T-helper 17 cell (primary cell): Measurements from ENCODE around the gene FAM151B. TPM values are rescaled to one million over a fixed set of nuclear protein-coding genes. Genes with fewer than 3 reads are reported as not detected.
A peak's percentile ranks its signal among the peaks of the same experiment; 100 is the strongest.
"Not testable (repeated sequence)": the region's sequence is repeated elsewhere in the genome, so short reads cannot be mapped to it uniquely, and the experiment has no call there.

Experiments used
- ATAC-seq: fragments of 150-1000 bp; cut with Tn5 transposase; 2 replicates; pipeline ENCODE4 v1.10.0; 2021; ENCODE audit warnings: mild to moderate bottlenecking, moderate library complexity
- DNase-seq, 3 donors: peaks; one replicate each; pipeline versions ENCODE4 v3.0.0 to v3.0.0-alpha.2; 2020 to 2021
- H3K9me3 ChIP-seq: one replicate; pipeline ENCODE4 v1.7.0; 2013; ENCODE audit warnings: low read length, mild to moderate bottlenecking; ENCODE audit not compliant: control insufficient read depth, poor library complexity, severe bottlenecking
- H3K27ac Mint-ChIP-seq: one replicate; pipeline ENCODE4 v1.8.0; 2022; ENCODE audit warnings: mild to moderate bottlenecking, moderate library complexity, mixed read lengths
- H3K27me3 Mint-ChIP-seq: one replicate; pipeline ENCODE4 v1.8.0; 2022; ENCODE audit warnings: mixed read lengths
- H3K36me3 Mint-ChIP-seq: one replicate; pipeline ENCODE4 v1.8.0; 2022; ENCODE audit warnings: low read depth, mixed read lengths
- H3K4me1 Mint-ChIP-seq: one replicate; pipeline ENCODE4 v1.8.0; 2022; ENCODE audit warnings: mild to moderate bottlenecking, mixed read lengths
- H3K4me3 Mint-ChIP-seq: one replicate; pipeline ENCODE4 v1.8.0; 2022; ENCODE audit warnings: mild to moderate bottlenecking, moderate library complexity, mixed read lengths
- total RNA-seq, 4 donors: library from RNA in 2 of 4; stranded (reverse) in 2 of 4; gene quantifications; one replicate each; pipeline ENCODE4 v1.2.3 and lab custom pipeline; 2022 to 2026

Gene FAM151B
- total RNA-seq, 2 donors from 2014 or later, result 0.32 TPM; not detected in 1

- Mint-ChIP-seq H3K27ac (no peak overlapping the region), H3K4me3 (no peak overlapping the region), H3K36me3 (no peaks in the 10 kb centered on the region), H3K4me1 (peaks cover 2% of the 10 kb centered on the region), H3K27me3 (no peaks in the 10 kb centered on the region)
- H3K9me3 ChIP-seq, result no peaks in the 10 kb centered on the region
- ATAC-seq (peak; percentile 73), DNase-seq (no peak)
These were observed 6.6 kb upstream of the FAM151B start for GRCh38 chr5:80481019-80481893.

GRCh38 chr5:80482578-80482977 is 5.3 kb upstream of the FAM151B start:
- ATAC-seq (no peak), DNase-seq (no peak)
- Mint-ChIP-seq H3K27ac (no peak overlapping the region), H3K4me1 (peaks cover 10% of the 10 kb centered on the region), H3K27me3 (peaks cover 9% of the 10 kb centered on the region), H3K4me3 (no peak overlapping the region), H3K36me3 (no peaks in the 10 kb centered on the region)
- H3K9me3 ChIP-seq, result no peaks in the 10 kb centered on the region

- peaks cover 9% of the 10 kb centered on the region for H3K27me3 Mint-ChIP-seq
- DNase-seq (no peak), ATAC-seq (no peak)
- H3K9me3 ChIP-seq, result no peaks in the 10 kb centered on the region
- no peak overlapping the region for H3K4me3 Mint-ChIP-seq
- no peaks in the 10 kb centered on the region for H3K36me3 Mint-ChIP-seq
- H3K4me1 Mint-ChIP-seq, result peaks cover 17% of the 10 kb centered on the region
- H3K27ac Mint-ChIP-seq, result no peak overlapping the region
These were observed 4.2 kb upstream of the FAM151B start for GRCh38 chr5:80483636-80484232.

- Mint-ChIP-seq H3K27ac (no peak overlapping the region), H3K4me3 (peak overlapping the region; percentile 84), H3K36me3 (no peaks in the 10 kb centered on the region), H3K27me3 (peaks cover 9% of the 10 kb centered on the region), H3K4me1 (peaks cover 15% of the 10 kb centered on the region)
- no peak for DNase-seq
- H3K9me3 ChIP-seq, result no peaks in the 10 kb centered on the region
- ATAC-seq, result no peak
These were observed 464 bp upstream of the FAM151B start for GRCh38 chr5:80487444-80487828.

GRCh38 chr5:80491296-80491695 is 3.4 kb downstream of the FAM151B start:
- DNase-seq (no peak), ATAC-seq (no peak)
- Mint-ChIP-seq H3K27ac (no peak overlapping the region), H3K27me3 (peaks cover 10% of the 10 kb centered on the region), H3K4me3 (no peak overlapping the region), H3K4me1 (peaks cover 15% of the 10 kb centered on the region), H3K36me3 (no peaks in the 10 kb centered on the region)
- no peaks in the 10 kb centered on the region for H3K9me3 ChIP-seq

- no peak for DNase-seq
- no peak overlapping the region for H3K4me3 Mint-ChIP-seq
- peaks cover 6% of the 10 kb centered on the region for H3K4me1 Mint-ChIP-seq
These were observed 4.8 kb downstream of the FAM151B start for GRCh38 chr5:80492741-80493140.

GRCh38 chr5:80493443-80493842 is 5.5 kb downstream of the FAM151B start:
- not testable (repeated sequence) for H3K27ac Mint-ChIP-seq, DNase-seq, H3K4me1 Mint-ChIP-seq, H3K4me3 Mint-ChIP-seq, H3K9me3 ChIP-seq, ATAC-seq, H3K36me3 Mint-ChIP-seq, H3K27me3 Mint-ChIP-seq

More at GRCh38 chr5:80492741-80493140, 4.8 kb downstream of the FAM151B start:
- ATAC-seq, result no peak
- Mint-ChIP-seq H3K36me3 (no peaks in the 10 kb centered on the region), H3K27ac (no peak overlapping the region), H3K27me3 (peaks cover 5% of the 10 kb centered on the region)
- no peaks in the 10 kb centered on the region for H3K9me3 ChIP-seq

- no peaks in the 10 kb centered on the region for H3K4me1 Mint-ChIP-seq
- ATAC-seq, result no peak
These were observed 8.0 kb downstream of the FAM151B start for GRCh38 chr5:80495891-80496290.

GRCh38 chr5:80502800-80503199 is 14.9 kb downstream of the FAM151B start:
- DNase-seq, result no peak
- H3K36me3 Mint-ChIP-seq, result no peaks in the 10 kb centered on the region
- H3K9me3 ChIP-seq, result no peaks in the 10 kb centered on the region
- H3K4me3 Mint-ChIP-seq, result no peak overlapping the region
- no peak overlapping the region for H3K27ac Mint-ChIP-seq
- H3K4me1 Mint-ChIP-seq, result peaks cover 9% of the 10 kb centered on the region
- H3K27me3 Mint-ChIP-seq, result no peaks in the 10 kb centered on the region
- no peak for ATAC-seq

More at GRCh38 chr5:80495891-80496290, 8.0 kb downstream of the FAM151B start:
- no peak overlapping the region for H3K27ac Mint-ChIP-seq
- H3K36me3 Mint-ChIP-seq, result no peaks in the 10 kb centered on the region
- H3K4me3 Mint-ChIP-seq, result no peak overlapping the region
- no peaks in the 10 kb centered on the region for H3K9me3 ChIP-seq
- no peak for DNase-seq
- peaks cover 5% of the 10 kb centered on the region for H3K27me3 Mint-ChIP-seq

GRCh38 chr5:80503641-80504040 is 15.7 kb downstream of the FAM151B start:
- DNase-seq (no peak), ATAC-seq (peak; percentile 30)
- Mint-ChIP-seq H3K27ac (no peak overlapping the region), H3K4me3 (peak overlapping the region; percentile 64), H3K27me3 (no peaks in the 10 kb centered on the region), H3K36me3 (no peaks in the 10 kb centered on the region), H3K4me1 (peaks cover 9% of the 10 kb centered on the region)
- H3K9me3 ChIP-seq, result no peaks in the 10 kb centered on the region

GRCh38 chr5:80504833-80505232 is 16.9 kb downstream of the FAM151B start:
- H3K9me3 ChIP-seq, result no peaks in the 10 kb centered on the region
- peaks cover 9% of the 10 kb centered on the region for H3K4me1 Mint-ChIP-seq
- H3K27me3 Mint-ChIP-seq, result no peaks in the 10 kb centered on the region
- DNase-seq (no peak), ATAC-seq (no peak)
- H3K36me3 Mint-ChIP-seq, result no peaks in the 10 kb centered on the region
- no peak overlapping the region for H3K27ac Mint-ChIP-seq
- no peak overlapping the region for H3K4me3 Mint-ChIP-seq

- peaks cover 4% of the 10 kb centered on the region for H3K27me3 Mint-ChIP-seq
- H3K4me3 Mint-ChIP-seq, result no peak overlapping the region
- H3K36me3 Mint-ChIP-seq, result peaks cover 2% of the 10 kb centered on the region
- ATAC-seq (no peak), DNase-seq (no peak)
- peaks cover 9% of the 10 kb centered on the region for H3K4me1 Mint-ChIP-seq
- H3K27ac Mint-ChIP-seq, result no peak overlapping the region
- no peaks in the 10 kb centered on the region for H3K9me3 ChIP-seq
These were observed 19.8 kb downstream of the FAM151B start for GRCh38 chr5:80507663-80508062.

GRCh38 chr5:80508844-80509243 is 20.9 kb downstream of the FAM151B start:
- no peak overlapping the region for H3K4me3 Mint-ChIP-seq
- no peak overlapping the region for H3K27ac Mint-ChIP-seq
- H3K4me1 Mint-ChIP-seq, result peaks cover 4% of the 10 kb centered on the region
- peaks cover 2% of the 10 kb centered on the region for H3K36me3 Mint-ChIP-seq
- H3K9me3 ChIP-seq, result no peaks in the 10 kb centered on the region
- peaks cover 8% of the 10 kb centered on the region for H3K27me3 Mint-ChIP-seq
- DNase-seq (no peak), ATAC-seq (no peak)
